ENCODE results near the gene CDCA3. TPM values are rescaled to one million over a fixed set of nuclear protein-coding genes. Genes with fewer than 3 reads are reported as not detected.

Gene CDCA3
- total and polyA plus RNA-seq, 2 of the 13 experiments (the other 11 are each of a cell fraction or from before 2014, with no cell fraction given), result 32.7 to 56.5 TPM

DNA sequence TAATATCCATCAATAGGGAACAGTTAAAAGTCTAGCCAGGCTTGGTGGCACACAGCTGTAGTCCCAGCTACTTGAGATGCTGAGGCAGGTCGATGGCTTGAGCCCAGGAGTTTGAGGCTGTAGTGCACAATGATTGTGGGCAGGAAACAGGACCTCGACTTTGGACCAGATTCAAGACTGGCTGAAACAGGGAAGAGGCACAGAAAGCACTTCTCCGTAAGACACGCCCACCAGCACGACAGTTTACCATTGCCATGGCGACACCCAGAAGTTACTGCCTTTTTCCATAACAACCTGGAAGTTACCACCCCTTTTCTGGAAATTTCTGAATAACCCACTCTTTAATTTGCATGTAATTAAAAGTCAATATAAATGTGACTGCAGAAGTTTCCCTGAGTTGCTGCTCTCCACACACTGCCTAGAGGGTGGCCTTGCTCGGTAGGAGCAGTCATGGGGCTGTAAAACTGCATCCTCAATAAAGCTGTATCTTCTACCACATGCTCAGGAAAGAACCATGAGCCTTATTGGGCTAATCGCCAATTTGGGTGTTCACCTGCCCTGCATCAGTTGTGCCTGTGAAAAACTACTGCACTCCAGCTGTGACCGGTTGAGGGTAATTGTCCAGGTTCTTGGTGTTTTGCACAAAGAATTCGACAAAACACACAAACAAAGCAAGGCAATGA is 48.9 kb upstream of the CDCA3 start (continued):
- TF ChIP-seq ZNF589 (CRISPR knock-in tag; conservative IDR thresholded peaks at IDR 0.05) (no peak), GTF2F1 (IDR thresholded peaks at IDR 0.05; ENCODE audit: low read length) (no peak), NR2C2 (CRISPR knock-in tag; IDR thresholded peaks at IDR 0.05; ENCODE audit: borderline replicate concordance) (no peak), CBX5 (CRISPR knock-in tag; IDR thresholded peaks at IDR 0.05; ENCODE audit: borderline replicate concordance) (no peak), ZNF530 (CRISPR knock-in tag; IDR thresholded peaks at IDR 0.05; ENCODE audit: low read depth) (no peak), ZC3H4 (CRISPR knock-in tag; IDR thresholded peaks at IDR 0.05; ENCODE audit: borderline replicate concordance) (no peak)
- TF ChIP-seq, protein P1, sequence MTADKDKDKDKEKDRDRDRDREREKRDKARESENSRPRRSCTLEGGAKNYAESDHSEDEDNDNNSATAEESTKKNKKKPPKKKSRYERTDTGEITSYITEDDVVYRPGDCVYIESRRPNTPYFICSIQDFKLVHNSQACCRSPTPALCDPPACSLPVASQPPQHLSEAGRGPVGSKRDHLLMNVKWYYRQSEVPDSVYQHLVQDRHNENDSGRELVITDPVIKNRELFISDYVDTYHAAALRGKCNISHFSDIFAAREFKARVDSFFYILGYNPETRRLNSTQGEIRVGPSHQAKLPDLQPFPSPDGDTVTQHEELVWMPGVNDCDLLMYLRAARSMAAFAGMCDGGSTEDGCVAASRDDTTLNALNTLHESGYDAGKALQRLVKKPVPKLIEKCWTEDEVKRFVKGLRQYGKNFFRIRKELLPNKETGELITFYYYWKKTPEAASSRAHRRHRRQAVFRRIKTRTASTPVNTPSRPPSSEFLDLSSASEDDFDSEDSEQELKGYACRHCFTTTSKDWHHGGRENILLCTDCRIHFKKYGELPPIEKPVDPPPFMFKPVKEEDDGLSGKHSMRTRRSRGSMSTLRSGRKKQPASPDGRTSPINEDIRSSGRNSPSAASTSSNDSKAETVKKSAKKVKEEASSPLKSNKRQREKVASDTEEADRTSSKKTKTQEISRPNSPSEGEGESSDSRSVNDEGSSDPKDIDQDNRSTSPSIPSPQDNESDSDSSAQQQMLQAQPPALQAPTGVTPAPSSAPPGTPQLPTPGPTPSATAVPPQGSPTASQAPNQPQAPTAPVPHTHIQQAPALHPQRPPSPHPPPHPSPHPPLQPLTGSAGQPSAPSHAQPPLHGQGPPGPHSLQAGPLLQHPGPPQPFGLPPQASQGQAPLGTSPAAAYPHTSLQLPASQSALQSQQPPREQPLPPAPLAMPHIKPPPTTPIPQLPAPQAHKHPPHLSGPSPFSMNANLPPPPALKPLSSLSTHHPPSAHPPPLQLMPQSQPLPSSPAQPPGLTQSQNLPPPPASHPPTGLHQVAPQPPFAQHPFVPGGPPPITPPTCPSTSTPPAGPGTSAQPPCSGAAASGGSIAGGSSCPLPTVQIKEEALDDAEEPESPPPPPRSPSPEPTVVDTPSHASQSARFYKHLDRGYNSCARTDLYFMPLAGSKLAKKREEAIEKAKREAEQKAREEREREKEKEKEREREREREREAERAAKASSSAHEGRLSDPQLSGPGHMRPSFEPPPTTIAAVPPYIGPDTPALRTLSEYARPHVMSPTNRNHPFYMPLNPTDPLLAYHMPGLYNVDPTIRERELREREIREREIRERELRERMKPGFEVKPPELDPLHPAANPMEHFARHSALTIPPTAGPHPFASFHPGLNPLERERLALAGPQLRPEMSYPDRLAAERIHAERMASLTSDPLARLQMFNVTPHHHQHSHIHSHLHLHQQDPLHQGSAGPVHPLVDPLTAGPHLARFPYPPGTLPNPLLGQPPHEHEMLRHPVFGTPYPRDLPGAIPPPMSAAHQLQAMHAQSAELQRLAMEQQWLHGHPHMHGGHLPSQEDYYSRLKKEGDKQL (CRISPR knock-in tag; IDR thresholded peaks at IDR 0.05; ENCODE audit: low read depth), result no peak
- TF ChIP-seq, protein P2, sequence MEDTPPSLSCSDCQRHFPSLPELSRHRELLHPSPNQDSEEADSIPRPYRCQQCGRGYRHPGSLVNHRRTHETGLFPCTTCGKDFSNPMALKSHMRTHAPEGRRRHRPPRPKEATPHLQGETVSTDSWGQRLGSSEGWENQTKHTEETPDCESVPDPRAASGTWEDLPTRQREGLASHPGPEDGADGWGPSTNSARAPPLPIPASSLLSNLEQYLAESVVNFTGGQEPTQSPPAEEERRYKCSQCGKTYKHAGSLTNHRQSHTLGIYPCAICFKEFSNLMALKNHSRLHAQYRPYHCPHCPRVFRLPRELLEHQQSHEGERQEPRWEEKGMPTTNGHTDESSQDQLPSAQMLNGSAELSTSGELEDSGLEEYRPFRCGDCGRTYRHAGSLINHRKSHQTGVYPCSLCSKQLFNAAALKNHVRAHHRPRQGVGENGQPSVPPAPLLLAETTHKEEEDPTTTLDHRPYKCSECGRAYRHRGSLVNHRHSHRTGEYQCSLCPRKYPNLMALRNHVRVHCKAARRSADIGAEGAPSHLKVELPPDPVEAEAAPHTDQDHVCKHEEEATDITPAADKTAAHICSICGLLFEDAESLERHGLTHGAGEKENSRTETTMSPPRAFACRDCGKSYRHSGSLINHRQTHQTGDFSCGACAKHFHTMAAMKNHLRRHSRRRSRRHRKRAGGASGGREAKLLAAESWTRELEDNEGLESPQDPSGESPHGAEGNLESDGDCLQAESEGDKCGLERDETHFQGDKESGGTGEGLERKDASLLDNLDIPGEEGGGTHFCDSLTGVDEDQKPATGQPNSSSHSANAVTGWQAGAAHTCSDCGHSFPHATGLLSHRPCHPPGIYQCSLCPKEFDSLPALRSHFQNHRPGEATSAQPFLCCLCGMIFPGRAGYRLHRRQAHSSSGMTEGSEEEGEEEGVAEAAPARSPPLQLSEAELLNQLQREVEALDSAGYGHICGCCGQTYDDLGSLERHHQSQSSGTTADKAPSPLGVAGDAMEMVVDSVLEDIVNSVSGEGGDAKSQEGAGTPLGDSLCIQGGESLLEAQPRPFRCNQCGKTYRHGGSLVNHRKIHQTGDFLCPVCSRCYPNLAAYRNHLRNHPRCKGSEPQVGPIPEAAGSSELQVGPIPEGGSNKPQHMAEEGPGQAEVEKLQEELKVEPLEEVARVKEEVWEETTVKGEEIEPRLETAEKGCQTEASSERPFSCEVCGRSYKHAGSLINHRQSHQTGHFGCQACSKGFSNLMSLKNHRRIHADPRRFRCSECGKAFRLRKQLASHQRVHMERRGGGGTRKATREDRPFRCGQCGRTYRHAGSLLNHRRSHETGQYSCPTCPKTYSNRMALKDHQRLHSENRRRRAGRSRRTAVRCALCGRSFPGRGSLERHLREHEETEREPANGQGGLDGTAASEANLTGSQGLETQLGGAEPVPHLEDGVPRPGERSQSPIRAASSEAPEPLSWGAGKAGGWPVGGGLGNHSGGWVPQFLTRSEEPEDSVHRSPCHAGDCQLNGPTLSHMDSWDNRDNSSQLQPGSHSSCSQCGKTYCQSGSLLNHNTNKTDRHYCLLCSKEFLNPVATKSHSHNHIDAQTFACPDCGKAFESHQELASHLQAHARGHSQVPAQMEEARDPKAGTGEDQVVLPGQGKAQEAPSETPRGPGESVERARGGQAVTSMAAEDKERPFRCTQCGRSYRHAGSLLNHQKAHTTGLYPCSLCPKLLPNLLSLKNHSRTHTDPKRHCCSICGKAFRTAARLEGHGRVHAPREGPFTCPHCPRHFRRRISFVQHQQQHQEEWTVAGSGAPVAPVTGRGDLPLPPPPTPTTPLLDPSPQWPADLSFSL (CRISPR knock-in tag; IDR thresholded peaks at IDR 0.05), result no peak
- TF ChIP-seq, protein P3, sequence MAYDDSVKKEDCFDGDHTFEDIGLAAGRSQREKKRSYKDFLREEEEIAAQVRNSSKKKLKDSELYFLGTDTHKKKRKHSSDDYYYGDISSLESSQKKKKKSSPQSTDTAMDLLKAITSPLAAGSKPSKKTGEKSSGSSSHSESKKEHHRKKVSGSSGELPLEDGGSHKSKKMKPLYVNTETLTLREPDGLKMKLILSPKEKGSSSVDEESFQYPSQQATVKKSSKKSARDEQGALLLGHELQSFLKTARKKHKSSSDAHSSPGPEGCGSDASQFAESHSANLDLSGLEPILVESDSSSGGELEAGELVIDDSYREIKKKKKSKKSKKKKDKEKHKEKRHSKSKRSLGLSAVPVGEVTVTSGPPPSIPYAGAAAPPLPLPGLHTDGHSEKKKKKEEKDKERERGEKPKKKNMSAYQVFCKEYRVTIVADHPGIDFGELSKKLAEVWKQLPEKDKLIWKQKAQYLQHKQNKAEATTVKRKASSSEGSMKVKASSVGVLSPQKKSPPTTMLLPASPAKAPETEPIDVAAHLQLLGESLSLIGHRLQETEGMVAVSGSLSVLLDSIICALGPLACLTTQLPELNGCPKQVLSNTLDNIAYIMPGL (CRISPR knock-in tag; IDR thresholded peaks at IDR 0.05; ENCODE audit: borderline replicate concordance in 1 of 2, low read depth in 1 of 2), result 0 out of 4 replicates have a peak, but pooled peaks of 1 of the 2 experiments have one; percentile 31
- TF ChIP-seq, protein P4, sequence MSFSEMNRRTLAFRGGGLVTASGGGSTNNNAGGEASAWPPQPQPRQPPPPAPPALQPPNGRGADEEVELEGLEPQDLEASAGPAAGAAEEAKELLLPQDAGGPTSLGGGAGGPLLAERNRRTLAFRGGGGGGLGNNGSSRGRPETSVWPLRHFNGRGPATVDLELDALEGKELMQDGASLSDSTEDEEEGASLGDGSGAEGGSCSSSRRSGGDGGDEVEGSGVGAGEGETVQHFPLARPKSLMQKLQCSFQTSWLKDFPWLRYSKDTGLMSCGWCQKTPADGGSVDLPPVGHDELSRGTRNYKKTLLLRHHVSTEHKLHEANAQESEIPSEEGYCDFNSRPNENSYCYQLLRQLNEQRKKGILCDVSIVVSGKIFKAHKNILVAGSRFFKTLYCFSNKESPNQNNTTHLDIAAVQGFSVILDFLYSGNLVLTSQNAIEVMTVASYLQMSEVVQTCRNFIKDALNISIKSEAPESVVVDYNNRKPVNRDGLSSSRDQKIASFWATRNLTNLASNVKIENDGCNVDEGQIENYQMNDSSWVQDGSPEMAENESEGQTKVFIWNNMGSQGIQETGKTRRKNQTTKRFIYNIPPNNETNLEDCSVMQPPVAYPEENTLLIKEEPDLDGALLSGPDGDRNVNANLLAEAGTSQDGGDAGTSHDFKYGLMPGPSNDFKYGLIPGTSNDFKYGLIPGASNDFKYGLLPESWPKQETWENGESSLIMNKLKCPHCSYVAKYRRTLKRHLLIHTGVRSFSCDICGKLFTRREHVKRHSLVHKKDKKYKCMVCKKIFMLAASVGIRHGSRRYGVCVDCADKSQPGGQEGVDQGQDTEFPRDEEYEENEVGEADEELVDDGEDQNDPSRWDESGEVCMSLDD (CRISPR knock-in tag; IDR thresholded peaks at IDR 0.05; ENCODE audit: borderline replicate concordance), result no peak

Measured in HepG2 (cell line).